Measurements from ENCODE around the gene CTNND2.

Gene CTNND2

GRCh38 chr5:11504886-11505193 is 399.4 kb downstream of the CTNND2 start:
- TF ChIP-seq, protein P1, sequence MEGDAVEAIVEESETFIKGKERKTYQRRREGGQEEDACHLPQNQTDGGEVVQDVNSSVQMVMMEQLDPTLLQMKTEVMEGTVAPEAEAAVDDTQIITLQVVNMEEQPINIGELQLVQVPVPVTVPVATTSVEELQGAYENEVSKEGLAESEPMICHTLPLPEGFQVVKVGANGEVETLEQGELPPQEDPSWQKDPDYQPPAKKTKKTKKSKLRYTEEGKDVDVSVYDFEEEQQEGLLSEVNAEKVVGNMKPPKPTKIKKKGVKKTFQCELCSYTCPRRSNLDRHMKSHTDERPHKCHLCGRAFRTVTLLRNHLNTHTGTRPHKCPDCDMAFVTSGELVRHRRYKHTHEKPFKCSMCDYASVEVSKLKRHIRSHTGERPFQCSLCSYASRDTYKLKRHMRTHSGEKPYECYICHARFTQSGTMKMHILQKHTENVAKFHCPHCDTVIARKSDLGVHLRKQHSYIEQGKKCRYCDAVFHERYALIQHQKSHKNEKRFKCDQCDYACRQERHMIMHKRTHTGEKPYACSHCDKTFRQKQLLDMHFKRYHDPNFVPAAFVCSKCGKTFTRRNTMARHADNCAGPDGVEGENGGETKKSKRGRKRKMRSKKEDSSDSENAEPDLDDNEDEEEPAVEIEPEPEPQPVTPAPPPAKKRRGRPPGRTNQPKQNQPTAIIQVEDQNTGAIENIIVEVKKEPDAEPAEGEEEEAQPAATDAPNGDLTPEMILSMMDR (IDR thresholded peaks at IDR 0.05; ENCODE audit: insufficient read depth, low read length, missing control alignments), result no peak
- DNase-seq (ENCODE audit: low read depth, low spot score), result no peak

DNA sequence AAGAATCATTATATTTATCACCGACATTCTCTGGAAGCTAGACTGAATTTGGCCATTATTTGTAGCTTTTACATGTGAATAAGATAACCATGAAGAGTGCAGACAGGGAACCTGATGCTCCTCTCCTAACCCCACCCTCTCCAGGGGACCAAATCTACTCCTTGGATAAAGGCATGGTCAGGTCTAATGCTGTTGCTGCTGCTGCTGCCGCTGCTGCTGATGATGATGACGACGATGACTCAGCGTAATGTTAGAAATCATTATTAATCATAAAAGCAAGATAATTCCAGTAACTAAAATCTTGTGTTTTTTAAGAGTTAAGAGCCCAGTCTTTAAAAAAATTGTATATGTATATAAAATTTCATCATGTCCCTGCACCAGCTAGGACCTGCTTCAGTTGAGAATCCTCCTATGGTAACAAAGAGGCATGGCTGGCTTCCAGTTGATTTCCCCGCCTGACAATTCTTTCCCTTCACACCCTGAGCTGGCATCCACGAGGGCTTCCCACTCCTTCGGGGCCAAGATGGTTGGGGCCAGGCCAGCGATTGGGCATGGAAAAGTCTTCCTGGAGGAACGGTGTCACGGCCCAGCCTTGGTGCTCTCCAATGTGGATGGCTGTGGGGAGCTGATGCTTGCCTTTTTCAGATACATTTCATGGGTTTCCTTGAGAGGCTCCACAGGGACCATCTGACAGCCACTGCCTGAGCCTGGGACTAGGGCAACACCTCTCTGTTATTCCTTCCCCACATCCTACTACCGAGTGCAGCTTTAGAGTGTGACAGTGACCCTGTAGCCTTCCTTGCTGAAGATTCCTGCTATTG is 400.0 kb downstream of the CTNND2 start:
- H3K4me3 ChIP-seq (ENCODE audit: low read depth, low read length), result no peak overlapping the region
- CTCF ChIA-PET, result no interaction called here
- TF ChIP-seq, protein P1 (IDR thresholded peaks at IDR 0.05; ENCODE audit: insufficient read depth, low read length, missing control alignments), result no peak
- no peak for DNase-seq (ENCODE audit: low read depth, low spot score)
- POLR2A ChIA-PET, result no interaction called here

More at GRCh38 chr5:11504886-11505193, 399.4 kb downstream of the CTNND2 start:
- ChIA-PET CTCF (no interaction called here), POLR2A (no interaction called here)
- H3K4me3 ChIP-seq (ENCODE audit: low read depth, low read length), result no peak overlapping the region

GRCh38 chr5:11502783-11503182 is 401.5 kb downstream of the CTNND2 start:
- ChIA-PET CTCF (interaction anchor here (1.4 kb wide), 1 partner anchor 9 kb away, joined by 4 read pairs; no protein-coding TSS in a partner anchor), POLR2A (no interaction called here)
- no peak for DNase-seq (ENCODE audit: low read depth, low spot score)
- TF ChIP-seq, protein P1 (IDR thresholded peaks at IDR 0.05; ENCODE audit: insufficient read depth, low read length, missing control alignments), result no peak
- no peak overlapping the region for H3K4me3 ChIP-seq (ENCODE audit: low read depth, low read length)

- CTCF ChIA-PET, result no interaction called here
- DNase-seq (ENCODE audit: low read depth, low spot score), result no peak
- POLR2A ChIA-PET, result no interaction called here
- H3K4me3 ChIP-seq (ENCODE audit: low read depth, low read length), result no peak overlapping the region
- TF ChIP-seq, protein P1 (IDR thresholded peaks at IDR 0.05; ENCODE audit: insufficient read depth, low read length, missing control alignments), result no peak
These were observed 406.6 kb downstream of the CTNND2 start for GRCh38 chr5:11497651-11498050.

DNA sequence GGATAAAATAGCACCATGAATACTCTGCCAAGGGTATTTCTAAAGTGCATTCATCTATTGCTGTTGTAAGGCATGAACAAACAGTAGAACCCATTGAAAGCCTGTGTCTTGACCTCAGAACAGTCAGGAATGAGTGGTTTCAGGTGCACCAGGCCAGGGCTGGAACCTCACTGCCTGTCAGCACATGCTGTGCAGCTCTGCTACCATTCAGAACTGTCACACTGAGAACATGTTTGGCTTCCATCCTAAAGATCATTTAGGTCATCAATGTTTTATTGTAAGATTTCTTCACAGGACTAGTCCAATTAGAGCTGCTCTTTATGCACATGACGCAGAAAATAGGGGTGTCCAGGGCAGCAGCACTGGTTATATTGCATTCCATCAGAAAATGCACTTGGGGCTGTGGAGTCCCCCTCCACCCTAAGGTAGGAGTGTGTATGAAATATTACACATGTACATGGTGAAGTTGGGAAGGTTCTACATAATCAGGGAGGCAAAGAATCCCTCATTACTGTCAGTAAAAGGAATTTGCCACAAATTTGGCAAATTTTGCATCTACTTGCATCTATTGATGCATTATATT is 408.0 kb downstream of the CTNND2 start:
- ChIA-PET POLR2A (no interaction called here), CTCF (no interaction called here)
- no peak overlapping the region for H3K4me3 ChIP-seq (ENCODE audit: low read depth, low read length)
- no peak for DNase-seq (ENCODE audit: low read depth, low spot score)
- TF ChIP-seq, protein P1 (IDR thresholded peaks at IDR 0.05; ENCODE audit: insufficient read depth, low read length, missing control alignments), result no peak

DNA sequence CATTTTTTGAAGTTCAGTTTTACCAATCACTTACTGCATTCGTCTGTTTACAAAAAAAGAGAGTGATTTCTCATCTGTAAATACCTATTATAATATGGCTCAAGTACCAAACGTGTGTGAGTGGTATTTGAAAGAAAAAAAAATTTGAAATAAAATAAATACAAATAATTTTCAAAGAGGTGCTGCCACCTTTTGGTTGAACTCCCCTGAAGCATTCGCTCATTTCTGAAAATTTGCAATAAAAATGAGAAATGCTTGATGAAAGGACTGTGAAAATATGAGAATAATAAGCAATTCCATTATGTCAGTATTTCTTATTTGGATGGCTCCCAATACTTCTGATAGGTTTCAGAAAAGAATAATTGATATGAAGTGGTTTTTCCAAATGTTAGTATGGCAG is 409.9 kb downstream of the CTNND2 start:
- no peak overlapping the region for H3K4me3 ChIP-seq (ENCODE audit: low read depth, low read length)
- TF ChIP-seq, protein P1 (IDR thresholded peaks at IDR 0.05; ENCODE audit: insufficient read depth, low read length, missing control alignments), result no peak
- POLR2A ChIA-PET, result no interaction called here
- DNase-seq (ENCODE audit: low read depth, low spot score), result no peak
- CTCF ChIA-PET, result interaction anchor here (1.3 kb wide), 1 partner anchor 1042 kb away, joined by 3 read pairs; no protein-coding TSS in a partner anchor
